Measurements from ENCODE around the gene BLACAT1.

GRCh38 chr1:205477121-205477758 is 21.4 kb upstream of the BLACAT1 start:
- TF ChIP-seq, protein P1, sequence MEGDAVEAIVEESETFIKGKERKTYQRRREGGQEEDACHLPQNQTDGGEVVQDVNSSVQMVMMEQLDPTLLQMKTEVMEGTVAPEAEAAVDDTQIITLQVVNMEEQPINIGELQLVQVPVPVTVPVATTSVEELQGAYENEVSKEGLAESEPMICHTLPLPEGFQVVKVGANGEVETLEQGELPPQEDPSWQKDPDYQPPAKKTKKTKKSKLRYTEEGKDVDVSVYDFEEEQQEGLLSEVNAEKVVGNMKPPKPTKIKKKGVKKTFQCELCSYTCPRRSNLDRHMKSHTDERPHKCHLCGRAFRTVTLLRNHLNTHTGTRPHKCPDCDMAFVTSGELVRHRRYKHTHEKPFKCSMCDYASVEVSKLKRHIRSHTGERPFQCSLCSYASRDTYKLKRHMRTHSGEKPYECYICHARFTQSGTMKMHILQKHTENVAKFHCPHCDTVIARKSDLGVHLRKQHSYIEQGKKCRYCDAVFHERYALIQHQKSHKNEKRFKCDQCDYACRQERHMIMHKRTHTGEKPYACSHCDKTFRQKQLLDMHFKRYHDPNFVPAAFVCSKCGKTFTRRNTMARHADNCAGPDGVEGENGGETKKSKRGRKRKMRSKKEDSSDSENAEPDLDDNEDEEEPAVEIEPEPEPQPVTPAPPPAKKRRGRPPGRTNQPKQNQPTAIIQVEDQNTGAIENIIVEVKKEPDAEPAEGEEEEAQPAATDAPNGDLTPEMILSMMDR (IDR thresholded peaks at IDR 0.05; ENCODE audit: low read depth, low read length) = no peak
- TF ChIP-seq EZH2phosphoT487 (IDR thresholded peaks at IDR 0.05; ENCODE audit: low read depth) = no peak

All from OCI-LY3 (cell line).